ENCODE data around the gene TRIM15.
"Not testable (repeated sequence)": the region's sequence is repeated elsewhere in the genome, so short reads cannot be mapped to it uniquely, and the experiment has no call there.

Gene TRIM15

GRCh38 chr6:30163918-30164654, 740 bp downstream of the TRIM15 start:
- TF ChIP-seq POLR2A (IDR thresholded peaks at IDR 0.05; ENCODE audit: low read length) (no peak), GATA1 (IDR thresholded peaks at IDR 0.05; ENCODE audit: low read depth, low read length) (no peak)
- no peak for DNase-seq

GRCh38 chr6:30164714-30165113, 1.4 kb downstream of the TRIM15 start:
- DNase-seq: no peak
- TF ChIP-seq GATA1 (IDR thresholded peaks at IDR 0.05; ENCODE audit: low read depth, low read length) (no peak), POLR2A (IDR thresholded peaks at IDR 0.05; ENCODE audit: low read length) (no peak)

- DNase-seq: not testable (repeated sequence)
Observed at GRCh38 chr6:30165238-30165637, 1.9 kb downstream of the TRIM15 start.

GRCh38 chr6:30167101-30167500, 3.8 kb downstream of the TRIM15 start:
- DNase-seq: no peak
- no peak for TF ChIP-seq POLR2A (IDR thresholded peaks at IDR 0.05; ENCODE audit: low read length)
- TF ChIP-seq GATA1 (IDR thresholded peaks at IDR 0.05; ENCODE audit: low read depth, low read length): no peak

GRCh38 chr6:30168741-30169140, 5.4 kb downstream of the TRIM15 start:
- TF ChIP-seq GATA1 (IDR thresholded peaks at IDR 0.05; ENCODE audit: low read depth, low read length) (no peak), POLR2A (IDR thresholded peaks at IDR 0.05; ENCODE audit: low read length) (no peak)
- DNase-seq: peak; percentile 63 to 84

- TF ChIP-seq GATA1 (IDR thresholded peaks at IDR 0.05; ENCODE audit: low read depth, low read length) (no peak), POLR2A (IDR thresholded peaks at IDR 0.05; ENCODE audit: low read length) (no peak)
- peak; percentile 72 to 81 for DNase-seq
Observed at GRCh38 chr6:30169658-30170614, 6.6 kb downstream of the TRIM15 start.

- peak; percentile 50 to 54 for DNase-seq
- TF ChIP-seq GATA1 (IDR thresholded peaks at IDR 0.05; ENCODE audit: low read depth, low read length) (no peak), POLR2A (IDR thresholded peaks at IDR 0.05; ENCODE audit: low read length) (no peak)
Observed at GRCh38 chr6:30171677-30172471, 8.5 kb downstream of the TRIM15 start.

GRCh38 chr6:30172681-30173080, 9.3 kb downstream of the TRIM15 start:
- TF ChIP-seq POLR2A (IDR thresholded peaks at IDR 0.05; ENCODE audit: low read length) (no peak), GATA1 (IDR thresholded peaks at IDR 0.05; ENCODE audit: low read depth, low read length) (no peak)
- DNase-seq: no peak

GRCh38 chr6:30175765-30176164, 12.4 kb downstream of the TRIM15 start:
- no peak for DNase-seq

GRCh38 chr6:30178837-30179236, 15.5 kb downstream of the TRIM15 start:
- TF ChIP-seq GATA1 (IDR thresholded peaks at IDR 0.05; ENCODE audit: low read depth, low read length) (no peak), POLR2A (IDR thresholded peaks at IDR 0.05; ENCODE audit: low read length) (no peak)
- DNase-seq: no peak

More at GRCh38 chr6:30175765-30176164, 12.4 kb downstream of the TRIM15 start:
- TF ChIP-seq GATA1 (IDR thresholded peaks at IDR 0.05; ENCODE audit: low read depth, low read length) (no peak), POLR2A (IDR thresholded peaks at IDR 0.05; ENCODE audit: low read length) (no peak)

GRCh38 chr6:30180145-30180544, 16.8 kb downstream of the TRIM15 start:
- TF ChIP-seq POLR2A (IDR thresholded peaks at IDR 0.05; ENCODE audit: low read length) (no peak), GATA1 (IDR thresholded peaks at IDR 0.05; ENCODE audit: low read depth, low read length) (no peak)
- DNase-seq: no peak

GRCh38 chr6:30184417-30185031, 21.2 kb downstream of the TRIM15 start:
- no peak for DNase-seq
- TF ChIP-seq GATA1 (IDR thresholded peaks at IDR 0.05; ENCODE audit: low read depth, low read length) (no peak), POLR2A (IDR thresholded peaks at IDR 0.05; ENCODE audit: low read length) (no peak)

GRCh38 chr6:30185846-30186484, 22.6 kb downstream of the TRIM15 start:
- no peak for DNase-seq
- no peak for TF ChIP-seq GATA1 (IDR thresholded peaks at IDR 0.05; ENCODE audit: low read depth, low read length)
- TF ChIP-seq POLR2A (IDR thresholded peaks at IDR 0.05; ENCODE audit: low read length): no peak

Data from erythroblast (primary cell).